ENCODE data around the gene AS3MT.

- TF ChIP-seq CTCF (optimal IDR thresholded peaks at IDR 0.05 in 1 of 3, IDR thresholded peaks at IDR 0.05 in 1 of 3, conservative IDR thresholded peaks at IDR 0.05 in 1 of 3; ENCODE audit: extremely low read depth in 1 of 3, insufficient read depth in 2 of 3, low read length in 3 of 3) (no peak), EZH2 (IDR thresholded peaks at IDR 0.05; ENCODE audit: low read length) (no peak)
Measured at GRCh38 chr10:102935505-102935904, 66.2 kb downstream of the AS3MT start.

Data from keratinocyte (primary cell).